Aorta (tissue), 5 donors: ENCODE measurements around the gene PSMB10. TPM values are rescaled to one million over a fixed set of nuclear protein-coding genes. Genes with fewer than 3 reads are reported as not detected.

Experiments used
- ATAC-seq: fragments of 200-7000 bp; cut with Tn5 transposase; one replicate; pipeline ENCODE4 v1.9.1; 2022; ENCODE audit warnings: moderate library complexity; ENCODE audit not compliant: low FRiP score
- DNase-seq, 2 donors: peaks; one replicate each; pipeline ENCODE4 v3.0.0-alpha.2; 2020
- H3K27ac ChIP-seq, 2 donors: one replicate each; pipeline ENCODE4 v1.5.1; 2013; ENCODE audit warnings: low read length in 2 of 2, mild to moderate bottlenecking in 2 of 2, moderate library complexity in 2 of 2, control low read depth in 1 of 2, inconsistent platforms in 1 of 2, low read depth in 1 of 2
- H3K27me3 ChIP-seq, 2 donors: one replicate each; pipeline ENCODE4 v1.6.1; 2013; ENCODE audit warnings: control low read depth in 1 of 2, low read length in 1 of 2, mild to moderate bottlenecking in 1 of 2, moderate library complexity in 1 of 2; ENCODE audit not compliant: insufficient read depth in 2 of 2, control insufficient read depth in 1 of 2
- H3K36me3 ChIP-seq, 2 donors: one replicate each; pipeline ENCODE4 v1.6.1; 2013; ENCODE audit warnings: control low read depth in 1 of 2, low read length in 1 of 2, mild to moderate bottlenecking in 1 of 2; ENCODE audit not compliant: insufficient read depth in 2 of 2, control insufficient read depth in 1 of 2
- H3K4me1 ChIP-seq, 2 donors: one replicate each; pipeline ENCODE4 v1.6.1; 2013; ENCODE audit warnings: low read length in 2 of 2, control low read depth in 1 of 2, mild to moderate bottlenecking in 1 of 2, moderate library complexity in 1 of 2; ENCODE audit not compliant: insufficient read depth in 2 of 2, control insufficient read depth in 1 of 2
- H3K4me3 ChIP-seq, 2 donors: one replicate each; pipeline ENCODE4 v1.5.1; 2013; ENCODE audit warnings: low read length in 2 of 2, control low read depth in 1 of 2, mild to moderate bottlenecking in 1 of 2
- H3K9me3 ChIP-seq: one replicate; pipeline ENCODE4 v1.6.1; 2013; ENCODE audit warnings: mild to moderate bottlenecking, low read length; ENCODE audit not compliant: control insufficient read depth
- WGBS, 2 donors: extraction: QIAGEN DNeasy Blood & Tissue Kit; methylation state at CpG; one replicate each; pipeline ENCODE4 v1.1.7; 2013; 5-methylcytosine and 5-hydroxymethylcytosine counted together
- intact Hi-C, 2 donors: fragments of 100-400 bp; cut with DNase I; formaldehyde crosslinking; loops; one replicate each; pipeline versions ENCODE4 v1.14.2 to v1.15.0; 2022
- polyA plus RNA-seq, 2 donors: library from polyadenylated mRNA; stranded (reverse); fragments of 200-250 nt; gene quantifications; one replicate each; pipeline ENCODE4 v1.2.3, GENCODE V29; 2013
- total RNA-seq, 2 donors: library from RNA; stranded (reverse); fragmentation: NEBNext Ultra II Directional; extraction: Animal tissue kit (Norgen Biotek cat#: 25700); gene quantifications; one replicate each; pipeline ENCODE4 v1.2.1, GENCODE V29; 2021
- donor health status: healthy with polysubstance abuse.
- donor health status: Bipolar disorder and iron deficiency.
- donor health status: DM: no; HTN: no; CAD: no.
- donor health status: DM: no; HTN: no; CAD: no.
- donor health status: DM: yes; HTN: yes; CAD: no.

Gene PSMB10
- total and polyA plus RNA-seq, 4 donors = 27.7 to 84.3 (median 45.7) TPM

DNA sequence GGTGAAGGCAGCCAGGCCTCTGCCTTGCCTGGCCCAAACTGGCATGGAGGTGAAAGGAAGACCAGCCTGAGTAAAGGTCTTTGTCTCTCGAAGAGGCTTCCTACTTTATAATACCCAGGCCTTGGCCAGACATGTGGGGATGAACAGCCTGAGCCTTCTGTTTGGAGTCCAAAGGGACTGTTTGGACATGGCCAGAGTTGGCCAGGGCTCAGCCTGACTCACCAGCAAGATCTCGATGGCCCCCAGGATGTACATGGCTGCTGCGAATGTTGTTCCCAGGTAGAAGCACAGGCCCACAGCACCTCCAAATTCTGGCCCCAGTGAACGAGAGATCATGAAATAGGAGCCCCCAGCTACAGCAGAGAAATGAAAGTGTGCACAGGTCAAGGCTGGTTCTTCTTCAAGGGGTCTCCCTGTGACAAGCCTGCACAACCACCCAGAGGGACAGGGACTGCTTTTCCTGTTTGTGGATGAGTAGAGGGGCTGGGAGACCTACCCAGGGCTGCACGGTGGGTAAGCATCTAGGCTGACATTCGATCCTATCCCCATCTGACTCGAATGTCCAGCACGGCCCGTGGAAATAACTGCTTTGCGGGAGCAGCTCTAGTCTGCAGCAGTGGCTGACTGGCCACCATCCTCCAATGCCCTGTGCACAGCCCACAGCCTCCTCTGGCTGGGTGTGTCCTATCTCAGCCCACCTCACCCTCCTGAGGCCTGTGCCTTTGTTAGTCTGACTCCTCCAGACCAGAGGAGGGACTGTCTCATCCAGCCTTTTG, 18.0 kb upstream of the PSMB10 start:
- Histone ChIP-seq H3K4me1 (no peaks in the 10 kb centered on the region), H3K4me3 (no peak overlapping the region), H3K27me3 (no peaks in the 10 kb centered on the region), H3K27ac (no peak overlapping the region), H3K36me3 (peaks cover 0 to 15% of the 10 kb centered on the region in 2 donors), H3K9me3 (no peaks in the 10 kb centered on the region)
- intact Hi-C loops = no loop called here
- DNase-seq (peak in 1 of 2 donors; percentile 66), ATAC-seq (no peak)
- 74 to 75% methylated on average over 10 of the region's 10 CpGs for WGBS, 2 donors

GRCh38 chr16:67953641-67954375, 17.2 kb upstream of the PSMB10 start:
- DNase-seq (peak in 1 of 2 donors; percentile 67), ATAC-seq (no peak)
- Histone ChIP-seq H3K4me1 (no peaks in the 10 kb centered on the region), H3K36me3 (peaks cover 0 to 18% of the 10 kb centered on the region in 2 donors), H3K4me3 (no peak overlapping the region), H3K9me3 (no peaks in the 10 kb centered on the region), H3K27ac (no peak overlapping the region), H3K27me3 (no peaks in the 10 kb centered on the region)
- intact Hi-C loops = no loop called here
- WGBS, 2 donors = 77 to 81% methylated on average over 8 of the region's 8 CpGs

DNA sequence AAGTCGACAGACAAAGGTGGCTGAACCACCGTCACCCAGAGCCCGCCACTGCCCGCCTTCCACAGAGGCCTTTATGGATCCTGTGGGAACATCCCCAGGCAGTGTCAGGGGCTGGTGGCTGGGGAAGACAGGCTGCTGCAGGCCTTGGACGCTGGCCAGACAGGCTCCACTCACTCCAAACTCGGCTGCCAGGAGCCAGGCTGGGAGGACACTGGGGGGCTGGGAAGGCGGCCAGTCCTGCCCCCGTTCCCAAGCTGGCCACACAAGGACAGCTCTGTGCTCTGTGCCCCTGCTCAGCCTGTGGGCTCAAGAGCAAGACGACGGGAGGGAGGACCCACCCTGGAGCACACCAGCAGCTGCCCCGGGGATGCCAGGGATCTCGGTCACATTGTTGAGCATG, 14.8 kb upstream of the PSMB10 start:
- ATAC-seq = peak; percentile 45

DNA sequence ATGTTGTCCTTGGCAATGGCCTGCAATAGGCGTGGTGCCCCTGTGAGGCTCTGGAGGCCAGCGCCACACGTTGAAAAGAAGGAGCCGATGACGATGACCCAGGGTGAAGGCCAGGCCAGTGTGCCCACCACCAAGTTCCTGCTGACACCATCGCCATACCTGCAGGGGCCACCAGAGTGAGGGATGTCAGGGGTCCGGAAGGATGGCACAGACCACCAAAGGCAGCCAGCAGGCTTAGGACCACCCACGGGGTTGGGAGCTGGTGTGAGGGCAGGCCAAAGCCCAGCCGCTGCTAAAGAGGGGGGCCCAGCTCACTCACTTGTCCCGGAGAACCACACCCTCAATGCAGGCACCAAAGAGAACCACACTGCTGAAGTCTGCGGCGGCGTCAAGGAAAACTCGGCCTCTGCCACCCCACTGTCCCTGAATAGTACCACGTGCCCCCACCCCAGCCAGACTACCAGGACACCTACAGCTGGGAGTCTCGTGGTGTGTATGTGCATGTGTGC, 13.7 kb upstream of the PSMB10 start:
- Histone ChIP-seq H3K4me3 (no peak overlapping the region), H3K27me3 (no peaks in the 10 kb centered on the region), H3K27ac (no peak overlapping the region), H3K9me3 (no peaks in the 10 kb centered on the region), H3K36me3 (peaks cover 4 to 40% of the 10 kb centered on the region in 2 donors), H3K4me1 (no peaks in the 10 kb centered on the region)
- DNase-seq (no peak), ATAC-seq (no peak)
- intact Hi-C loops = no loop called here
- 84 to 86% methylated on average over 14 to 16 of the region's 16 CpGs for WGBS, 2 donors

More for the DNA sequence above, 14.8 kb upstream of the PSMB10 start:
- intact Hi-C loops = no loop called here
- Histone ChIP-seq H3K4me3 (no peak overlapping the region), H3K27me3 (no peaks in the 10 kb centered on the region), H3K36me3 (peaks cover 4 to 31% of the 10 kb centered on the region in 2 donors), H3K27ac (peak overlapping the region in 1 of 2 donors; percentile 29), H3K4me1 (no peaks in the 10 kb centered on the region), H3K9me3 (no peaks in the 10 kb centered on the region)
- DNase-seq = peak in 1 of 2 donors; percentile 75
- 32 to 41% methylated on average over 10 to 12 of the region's 12 CpGs for WGBS, 2 donors

DNA sequence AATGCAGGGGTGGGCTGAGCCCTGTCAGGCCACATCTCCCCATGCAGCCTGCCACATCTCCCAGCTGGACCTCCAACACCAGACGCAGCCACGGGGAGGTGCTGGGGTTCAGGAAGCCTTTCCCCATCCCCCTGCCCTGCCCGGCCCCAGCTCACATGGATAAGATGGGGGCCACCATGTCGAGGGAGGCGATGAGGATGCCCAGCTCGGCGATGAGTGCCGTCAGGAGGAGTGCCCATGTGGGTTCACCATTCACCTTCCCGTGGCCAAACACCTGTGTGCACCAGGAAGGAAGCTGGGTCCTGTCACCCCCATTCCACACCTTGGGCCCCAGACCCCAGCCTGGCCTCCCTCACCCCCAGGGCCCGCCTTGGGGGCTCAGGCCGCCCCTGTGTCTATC, 13.0 kb upstream of the PSMB10 start:
- no peak for DNase-seq
- Histone ChIP-seq H3K27me3 (no peaks in the 10 kb centered on the region), H3K36me3 (peaks cover 4 to 40% of the 10 kb centered on the region in 2 donors), H3K4me1 (no peaks in the 10 kb centered on the region), H3K27ac (no peak overlapping the region), H3K4me3 (no peak overlapping the region), H3K9me3 (no peaks in the 10 kb centered on the region)
- intact Hi-C loops = no loop called here
- WGBS, 2 donors = 85% methylated on average over 11 of the region's 11 CpGs
- no peak for ATAC-seq

DNA sequence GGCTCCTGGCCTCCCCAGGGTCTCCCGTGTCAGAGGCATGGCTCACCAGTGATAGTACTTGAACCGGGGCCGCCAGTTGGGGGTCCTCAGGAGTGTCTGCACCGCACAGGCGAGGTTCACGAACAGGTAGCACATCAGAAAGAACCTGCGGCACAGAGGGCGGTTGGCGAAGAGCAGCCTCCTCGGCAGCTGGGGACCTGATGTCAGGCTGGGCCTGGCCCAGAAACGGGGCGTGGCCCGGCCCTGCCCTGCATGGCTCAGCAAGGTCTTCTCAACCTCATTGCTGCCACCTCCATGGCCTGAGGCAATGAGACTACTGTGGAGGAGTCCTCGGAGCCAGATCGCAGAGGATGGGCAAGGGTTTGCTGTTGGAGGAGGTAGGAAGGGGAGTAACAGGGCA, 11.4 kb upstream of the PSMB10 start:
- Histone ChIP-seq H3K36me3 (peaks cover 4 to 37% of the 10 kb centered on the region in 2 donors), H3K9me3 (no peaks in the 10 kb centered on the region), H3K4me3 (no peak overlapping the region), H3K27ac (no peak overlapping the region), H3K4me1 (no peaks in the 10 kb centered on the region), H3K27me3 (no peaks in the 10 kb centered on the region)
- intact Hi-C loops = no loop called here
- no peak for DNase-seq
- WGBS, 2 donors = 90 to 91% methylated on average over 15 of the region's 15 CpGs
- no peak for ATAC-seq

DNA sequence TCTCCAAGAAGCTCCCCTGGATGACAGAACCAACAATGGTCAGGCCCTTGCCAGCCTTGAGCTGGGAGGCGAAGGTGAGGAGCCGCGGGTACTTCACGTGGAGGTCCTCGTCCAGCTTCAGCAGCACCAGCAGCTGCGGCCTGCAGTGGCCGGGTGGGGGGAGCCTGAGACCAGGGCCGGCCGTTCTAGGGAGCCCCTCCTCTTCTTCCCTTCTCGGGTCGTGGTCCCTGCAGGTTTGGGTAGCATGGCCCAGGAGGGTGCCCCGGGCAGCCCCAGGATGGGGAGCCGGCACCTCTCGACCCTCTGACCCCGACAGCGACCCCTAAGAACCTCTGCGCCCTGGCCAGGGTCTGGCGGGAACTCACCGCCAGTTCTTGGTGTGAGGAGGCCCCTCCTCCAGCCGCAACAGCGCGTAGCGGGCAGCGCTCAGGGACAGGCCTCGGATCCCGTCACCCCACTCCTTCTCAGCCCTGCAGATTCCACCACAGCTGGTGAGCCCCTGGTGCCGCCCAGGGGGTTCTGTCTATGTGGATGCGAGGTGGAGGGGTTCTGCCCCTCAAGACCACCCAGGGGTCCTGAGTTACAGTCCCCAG, 10.4 kb upstream of the PSMB10 start:
- H3K9me3 ChIP-seq = no peaks in the 10 kb centered on the region
- intact Hi-C loops = no loop called here
- H3K27ac ChIP-seq = no peak overlapping the region
- ATAC-seq (no peak), DNase-seq (no peak)
- peaks cover 4 to 41% of the 10 kb centered on the region in 2 donors for H3K36me3 ChIP-seq
- WGBS, 2 donors = 87 to 90% methylated on average over 27 to 28 of the region's 28 CpGs
- no peak overlapping the region for H3K4me3 ChIP-seq
- H3K27me3 ChIP-seq = no peaks in the 10 kb centered on the region
- H3K4me1 ChIP-seq = no peaks in the 10 kb centered on the region

- H3K4me1 ChIP-seq = no peaks in the 10 kb centered on the region
- H3K36me3 ChIP-seq = peaks cover 4 to 36% of the 10 kb centered on the region in 2 donors
- WGBS, 2 donors = 88 to 91% methylated on average over 18 to 20 of the region's 20 CpGs
- ATAC-seq (no peak), DNase-seq (peak in 1 of 2 donors; percentile 75)
- no peaks in the 10 kb centered on the region for H3K27me3 ChIP-seq
- H3K4me3 ChIP-seq = no peak overlapping the region
- no peaks in the 10 kb centered on the region for H3K9me3 ChIP-seq
- intact Hi-C loops = no loop called here
- no peak overlapping the region for H3K27ac ChIP-seq
Measured at GRCh38 chr16:67946128-67946569, 9.5 kb upstream of the PSMB10 start.
